CD4-positive, alpha-beta T cell treated with Interleukin-12 subunit alpha and Interleukin-12 subunit beta, for 1 hour (primary cell): ENCODE results near the gene FPGS.
"Not testable (repeated sequence)": the region's sequence is repeated elsewhere in the genome, so short reads cannot be mapped to it uniquely, and the experiment has no call there.

Experiments used
- DNase-seq: peaks from one replicate; pipeline ENCODE4 v3.0.0-alpha.2; 2020

FPGS gene

DNA sequence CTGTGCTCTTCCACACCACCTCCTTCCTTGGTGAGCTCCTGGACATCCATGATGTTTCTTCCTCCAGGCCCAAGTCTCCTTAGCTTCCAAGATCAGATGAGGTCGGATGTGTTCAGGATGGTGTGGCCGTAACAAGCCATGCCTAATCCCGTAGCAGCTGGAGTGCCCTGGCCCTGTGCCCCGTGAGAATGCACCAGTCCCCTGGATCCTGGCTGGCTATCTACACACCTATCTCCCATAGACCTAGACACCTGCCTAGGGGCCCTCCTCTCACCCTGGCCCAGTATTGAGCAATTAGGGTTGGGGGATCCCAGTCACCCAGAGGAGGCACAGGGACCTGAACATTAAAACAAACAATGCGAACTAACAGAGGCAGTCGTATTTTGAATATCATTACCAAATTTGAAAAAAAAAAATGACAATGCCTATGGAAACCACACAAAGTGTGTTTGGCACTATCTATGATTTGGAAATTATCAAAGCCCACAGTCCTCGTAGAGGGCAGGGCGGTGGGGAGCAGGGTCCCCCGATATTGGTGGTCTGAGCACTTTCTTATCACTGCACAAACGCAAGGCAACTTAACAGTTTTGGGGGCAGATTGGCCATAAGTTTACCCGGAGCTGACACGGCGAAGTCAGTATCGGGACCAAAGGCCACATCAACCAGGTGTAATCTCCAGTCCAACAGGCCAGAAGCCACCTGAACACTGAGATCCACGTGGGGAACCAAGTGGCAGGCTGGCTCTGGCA is 38.6 kb downstream of the FPGS start:
- no peak for DNase-seq

DNA sequence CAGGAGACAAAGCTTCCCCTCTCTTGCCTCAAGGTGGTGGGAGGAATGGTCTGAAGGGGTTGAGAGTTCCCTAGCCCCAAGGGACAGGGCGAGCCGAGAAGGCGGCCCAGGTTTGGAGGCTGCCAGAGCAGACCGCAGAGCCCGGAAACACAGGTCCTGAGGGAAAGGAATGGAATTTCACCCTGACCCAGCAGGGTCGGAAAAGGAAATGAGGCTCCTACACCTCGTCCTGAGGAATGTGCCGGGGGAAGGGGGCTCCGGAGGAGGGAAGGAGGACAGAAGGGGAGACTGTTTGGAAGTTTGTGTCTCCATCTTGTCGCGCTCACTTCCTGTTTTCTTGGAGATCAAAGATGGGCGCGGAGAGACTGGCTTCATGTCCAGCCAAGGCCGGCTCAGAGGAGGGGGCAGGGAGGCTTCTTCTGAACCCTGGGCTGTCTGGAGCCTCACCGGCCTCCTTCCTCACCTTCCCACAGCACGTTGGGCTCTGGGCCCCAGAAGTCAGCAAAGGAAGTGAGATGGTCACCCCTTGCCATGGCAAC is 42.2 kb downstream of the FPGS start:
- no peak for DNase-seq

- not testable (repeated sequence) for DNase-seq
Observed at GRCh38 chr9:127845619-127846018, 42.9 kb downstream of the FPGS start.

DNA sequence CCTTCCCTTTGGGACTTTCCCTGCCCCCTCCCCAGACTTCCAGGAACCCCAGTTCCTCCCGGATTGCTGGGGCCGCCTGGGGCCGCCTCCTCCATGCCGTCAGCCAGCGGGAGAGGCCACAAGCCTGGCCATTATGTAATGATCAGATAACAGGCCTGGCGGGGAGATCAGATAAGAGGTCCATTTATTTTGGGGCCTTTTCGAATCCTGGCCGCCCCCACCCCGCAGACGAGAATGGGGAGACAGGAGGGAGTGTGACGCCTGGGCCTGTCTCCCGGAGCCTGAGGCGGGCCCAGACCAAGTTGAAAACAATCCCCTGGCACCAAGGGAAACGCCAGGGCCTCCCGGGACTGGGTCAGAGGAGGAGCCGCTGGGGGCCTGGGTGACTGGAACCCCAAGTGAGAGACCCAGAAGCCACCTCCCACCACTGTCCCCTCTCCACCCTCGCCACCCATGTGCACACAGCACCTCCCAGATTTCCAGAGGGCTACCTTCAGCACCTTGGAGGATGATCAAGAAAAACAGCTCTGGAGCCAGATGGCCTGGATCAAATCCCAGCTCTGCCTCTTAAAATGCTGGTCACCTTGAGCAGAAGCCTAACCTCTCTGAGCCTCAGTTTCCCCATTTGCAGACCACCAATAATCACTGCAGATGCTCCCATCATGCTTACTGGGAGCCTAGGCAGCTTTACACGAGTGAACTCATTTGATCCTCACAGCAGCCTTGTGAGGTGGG is 43.9 kb downstream of the FPGS start:
- no peak for DNase-seq

GRCh38 chr9:127847178-127847510 is 44.5 kb downstream of the FPGS start:
- no peak for DNase-seq

GRCh38 chr9:127847833-127848755 is 45.4 kb downstream of the FPGS start:
- no peak for DNase-seq

- DNase-seq: no peak
Observed at GRCh38 chr9:127848756-127849504, 46.2 kb downstream of the FPGS start.

DNA sequence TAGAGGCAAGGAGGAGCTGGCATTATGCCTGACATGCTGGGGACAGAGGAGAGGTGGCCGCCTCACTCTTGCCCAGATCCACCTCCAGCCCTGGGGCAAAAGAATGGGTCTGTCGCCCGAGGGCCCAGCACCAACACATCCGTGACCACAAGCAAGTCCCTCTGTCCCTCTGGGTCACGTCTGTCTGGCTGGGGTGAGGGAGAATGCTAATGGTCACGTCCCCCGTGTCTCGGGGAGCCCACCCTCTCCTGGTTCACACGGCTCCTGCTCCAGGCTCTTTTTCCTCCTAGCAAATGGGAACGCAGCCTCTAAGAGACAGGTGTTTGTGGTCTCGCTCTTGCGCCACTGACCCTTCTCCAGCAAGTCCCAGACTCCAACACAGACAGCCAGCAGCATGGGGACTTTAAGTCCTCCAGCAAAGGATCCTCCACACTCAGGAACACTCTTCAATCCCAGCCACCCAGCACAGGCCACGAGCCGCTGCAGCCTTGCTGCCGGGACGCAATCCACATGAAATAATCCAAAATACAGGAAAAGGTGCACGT is 47.7 kb downstream of the FPGS start:
- no peak for DNase-seq

- no peak for DNase-seq
Observed at GRCh38 chr9:127852829-127853228, 50.1 kb downstream of the FPGS start.

- no peak for DNase-seq
Observed at GRCh38 chr9:127853312-127854183, 50.9 kb downstream of the FPGS start.

DNA sequence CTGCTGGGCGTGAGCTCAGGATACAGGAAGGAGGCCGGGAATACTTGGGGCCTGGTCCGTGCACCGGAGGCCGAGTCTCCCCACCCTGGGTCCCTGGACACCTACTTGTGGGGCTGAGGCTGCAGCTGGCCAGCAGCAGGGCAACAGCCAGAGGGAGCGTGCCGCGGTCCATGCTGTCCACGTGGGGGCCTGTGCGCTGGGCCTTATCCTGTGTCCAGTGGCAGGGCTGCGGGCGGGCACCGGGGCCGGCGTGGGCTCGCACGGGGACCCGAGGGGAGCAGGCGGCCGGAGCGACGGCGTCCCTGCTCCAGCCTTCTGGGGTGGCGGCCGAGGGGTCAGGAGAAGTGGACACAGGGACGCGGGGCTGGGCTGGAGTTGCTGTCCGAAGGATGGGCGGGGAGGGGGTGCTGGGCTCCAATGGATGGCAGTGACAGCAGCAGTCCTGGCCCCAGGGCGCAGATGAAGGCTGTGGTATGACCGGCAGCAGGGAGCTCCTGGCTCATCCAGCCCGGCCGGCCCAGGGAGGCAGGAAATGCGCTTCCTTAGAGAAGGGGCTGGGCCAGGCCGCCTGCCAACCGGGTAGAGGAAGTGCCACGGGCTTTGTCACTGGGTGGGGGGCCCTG is 51.6 kb downstream of the FPGS start, which contains the start of gene ENG:
TSS of gene ENG (minus strand) at position 475 of the 623 bp plus-strand sequence. CDS start at position 172, 303 bp downstream.
- DNase-seq: no peak

DNA sequence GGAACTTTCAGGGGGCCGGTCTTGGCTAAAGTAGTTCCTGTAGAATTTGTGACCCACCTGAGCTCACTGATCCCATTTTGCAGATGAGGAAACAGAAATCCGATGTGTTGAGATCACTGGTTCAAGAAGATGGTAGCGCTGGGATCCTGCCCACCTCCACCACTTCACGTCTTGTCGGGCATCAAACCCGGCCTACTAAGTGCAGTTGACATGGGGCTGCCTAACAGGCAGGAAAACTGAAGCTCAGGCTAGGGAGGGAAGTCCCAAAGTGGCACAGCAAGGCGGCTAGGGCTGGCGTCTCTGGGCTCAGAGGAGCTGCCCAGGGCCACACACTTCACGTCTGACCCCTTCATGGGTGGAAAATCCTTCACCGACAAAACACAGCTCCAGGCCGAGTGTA is 52.3 kb downstream of the FPGS start:
- DNase-seq: no peak

- no peak for DNase-seq
Observed at GRCh38 chr9:127855522-127855921, 52.8 kb downstream of the FPGS start.

DNA sequence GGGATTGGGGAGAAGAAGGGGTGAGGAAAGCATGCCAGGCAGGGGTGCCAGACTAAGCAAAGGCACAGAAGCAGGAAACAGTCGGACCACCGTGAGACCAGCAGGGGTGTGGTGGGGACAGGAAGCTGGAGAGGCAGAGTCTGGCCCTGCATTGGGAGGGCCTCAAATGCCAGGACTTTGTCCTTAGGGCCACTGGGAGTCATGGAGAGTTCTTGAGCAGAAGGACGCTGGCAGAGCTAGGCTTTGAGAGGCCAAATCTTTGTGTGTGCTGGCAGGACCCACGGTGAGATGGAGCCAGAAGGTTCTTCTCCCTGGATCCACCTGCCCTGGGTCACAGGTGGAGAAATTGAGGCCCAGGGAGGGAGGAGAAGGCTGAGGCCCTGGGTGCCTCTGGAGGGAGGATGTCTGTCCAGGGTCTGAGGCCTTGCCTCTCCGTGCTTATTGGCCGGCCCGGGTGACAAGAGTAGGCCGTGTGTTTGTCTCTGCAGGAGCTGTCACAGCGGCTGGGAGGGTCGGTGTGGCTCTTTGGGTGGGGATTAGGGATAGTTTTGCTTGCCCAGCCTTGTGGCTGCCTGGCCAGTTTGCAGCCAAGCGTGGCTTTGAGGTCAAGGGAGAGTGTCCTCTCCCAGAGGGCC is 53.5 kb downstream of the FPGS start:
- DNase-seq: no peak

- no peak for DNase-seq
Observed at GRCh38 chr9:127856729-127857116, 54.0 kb downstream of the FPGS start.

DNA sequence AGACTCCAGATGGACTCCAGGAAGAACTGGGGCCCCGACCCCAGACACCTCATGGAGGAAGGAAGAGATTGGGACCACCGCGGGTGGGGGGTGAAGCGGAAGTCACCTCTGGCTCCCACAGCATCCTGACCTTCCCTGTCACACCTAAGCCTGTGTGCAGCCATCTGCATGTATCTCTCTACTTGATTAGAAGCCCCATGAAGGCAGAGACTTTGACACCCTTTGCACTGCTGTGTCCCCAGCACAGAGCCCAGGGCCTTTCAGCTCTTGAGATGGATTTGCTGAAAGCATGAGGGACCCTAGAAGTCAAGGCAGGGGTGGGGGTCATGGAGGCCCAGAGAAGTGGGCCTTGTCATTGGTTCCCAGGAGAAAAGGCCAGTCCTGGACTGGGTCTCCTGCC is 54.6 kb downstream of the FPGS start:
- DNase-seq: no peak

DNA sequence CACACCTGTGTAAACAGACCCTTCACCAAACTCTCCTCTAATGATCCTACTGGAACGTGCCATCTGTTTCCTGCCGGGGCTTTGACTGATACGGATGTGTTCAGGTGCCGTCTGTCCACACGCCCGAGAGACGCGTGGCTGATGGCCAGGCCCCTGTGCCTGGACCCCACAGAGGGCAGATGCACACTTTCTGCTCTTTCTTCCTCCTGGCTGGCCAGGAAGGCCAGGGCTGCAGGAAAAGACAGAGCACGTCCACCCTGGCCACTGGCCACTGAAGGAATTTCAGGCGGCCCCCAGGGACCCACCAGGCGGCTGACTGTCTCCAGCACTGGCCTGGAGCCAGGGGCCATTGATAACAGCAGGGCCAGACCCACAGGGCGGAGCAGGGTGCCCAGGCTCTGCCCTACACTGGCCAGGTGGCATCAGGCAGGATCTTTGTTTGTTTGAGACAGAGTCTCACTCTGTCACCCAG is 55.4 kb downstream of the FPGS start:
- DNase-seq: no peak

- no peak for DNase-seq
Observed at GRCh38 chr9:127860260-127860659, 57.6 kb downstream of the FPGS start.

- no peak for DNase-seq
Observed at GRCh38 chr9:127860779-127861178, 58.1 kb downstream of the FPGS start.
